Activated naive CD8-positive, alpha-beta T cell treated with anti-CD3 and anti-CD28 coated beads, Interleukin-2, amount 50 U/mL, for 16 hours (primary cell): ENCODE data around the gene ADGRA1.
"Not testable (repeated sequence)": the region's sequence is repeated elsewhere in the genome, so short reads cannot be mapped to it uniquely, and the experiment has no call there.

Source experiments
- DNase-seq: peaks from one replicate; pipeline ENCODE4 v3.0.0-alpha.2; 2020; ENCODE audit warnings: low read depth, low spot score

ADGRA1 gene

GRCh38 chr10:133087679-133088178 lies at the start of gene ADGRA1:
Gene ADGRA1, plus strand, starts transcription at chr10:133087924. Its CDS starts 986 bp downstream, at chr10:133088910.
- no peak for DNase-seq

GRCh38 chr10:133038036-133038823 lies 49.5 kb upstream of the ADGRA1 start:
- no peak for DNase-seq

DNA sequence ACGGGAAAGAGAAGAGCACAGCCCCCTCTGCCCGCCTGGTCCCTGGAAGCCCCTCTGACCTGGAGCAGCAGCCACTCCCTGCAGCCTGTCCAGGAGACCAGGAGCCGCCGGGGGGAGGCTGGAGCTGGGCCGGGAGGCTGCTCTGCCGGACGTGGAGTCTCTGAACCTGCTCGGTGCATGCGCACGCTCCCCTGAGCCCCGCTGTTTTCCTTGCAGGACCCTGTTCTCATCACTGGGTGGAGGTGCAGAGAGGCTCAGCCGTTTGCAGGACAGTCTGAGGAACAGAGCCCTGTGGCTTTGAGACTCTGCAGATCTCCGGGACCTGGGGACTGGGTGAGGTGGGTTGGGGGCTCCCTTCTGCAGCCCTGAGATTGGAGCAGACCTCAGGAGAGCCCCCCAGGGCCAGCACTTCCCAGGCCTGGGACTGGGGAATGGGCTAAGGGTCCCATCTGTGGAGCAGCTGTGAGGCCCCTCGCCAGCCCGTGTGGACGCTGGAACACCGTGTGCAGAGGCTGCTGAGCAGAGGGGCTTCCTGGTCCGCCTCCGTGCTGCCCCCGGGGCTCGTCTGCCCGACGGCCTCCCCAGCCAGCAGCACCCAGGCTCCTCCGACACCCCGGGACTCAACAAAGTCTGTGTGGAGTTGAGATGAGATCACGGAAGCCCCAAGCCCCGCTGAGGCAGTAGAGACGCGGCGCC lies 48.5 kb upstream of the ADGRA1 start:
- DNase-seq, result no peak

DNA sequence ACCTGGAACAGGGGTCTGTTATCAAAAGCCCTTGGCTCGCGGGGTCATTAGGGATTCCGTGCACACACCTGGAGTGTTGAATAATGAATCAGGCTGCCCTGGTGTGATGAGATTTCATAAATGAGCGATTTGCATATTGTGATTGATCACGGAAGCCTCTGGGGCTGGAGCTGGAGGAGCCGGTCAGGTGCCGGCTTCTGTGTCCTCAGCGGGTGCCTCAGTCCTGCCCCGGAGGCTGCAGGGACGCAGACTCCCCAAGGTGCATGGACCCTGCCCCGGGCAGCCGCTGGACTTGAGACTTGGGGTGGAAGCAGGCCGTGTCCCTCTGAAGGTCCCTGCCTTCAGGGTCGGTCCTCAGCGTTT lies 47.9 kb upstream of the ADGRA1 start:
- no peak for DNase-seq

- DNase-seq, result no peak
These were observed 47.5 kb upstream of the ADGRA1 start for GRCh38 chr10:133040198-133040597.

DNA sequence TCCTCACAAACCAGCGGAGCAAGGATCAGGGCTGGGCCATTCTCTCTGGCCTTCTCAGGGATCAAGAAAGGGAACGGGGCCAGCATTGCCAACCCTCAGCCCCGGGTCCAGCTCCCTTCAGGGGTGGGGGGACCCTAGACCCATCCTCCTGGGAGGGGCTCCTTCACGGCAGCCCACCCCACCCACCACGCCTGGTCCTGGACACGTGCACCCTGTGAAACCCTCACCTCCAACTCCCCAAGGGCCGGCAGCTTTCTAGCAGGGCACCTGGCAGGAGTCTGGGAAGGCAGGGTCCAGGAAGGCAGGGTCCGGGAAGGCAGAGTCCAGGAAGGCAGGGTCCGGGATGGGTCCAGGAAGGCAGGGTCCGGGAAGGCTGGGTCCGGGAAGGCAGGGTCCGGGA lies 46.6 kb upstream of the ADGRA1 start:
- no peak for DNase-seq

- DNase-seq, result no peak
These were observed 45.7 kb upstream of the ADGRA1 start for GRCh38 chr10:133042061-133042460.

GRCh38 chr10:133042816-133043215 lies 44.9 kb upstream of the ADGRA1 start:
- DNase-seq, result no peak

GRCh38 chr10:133043541-133044225 lies 44.0 kb upstream of the ADGRA1 start:
- DNase-seq, result no peak

GRCh38 chr10:133044401-133044811 lies 43.3 kb upstream of the ADGRA1 start:
- DNase-seq, result no peak

DNA sequence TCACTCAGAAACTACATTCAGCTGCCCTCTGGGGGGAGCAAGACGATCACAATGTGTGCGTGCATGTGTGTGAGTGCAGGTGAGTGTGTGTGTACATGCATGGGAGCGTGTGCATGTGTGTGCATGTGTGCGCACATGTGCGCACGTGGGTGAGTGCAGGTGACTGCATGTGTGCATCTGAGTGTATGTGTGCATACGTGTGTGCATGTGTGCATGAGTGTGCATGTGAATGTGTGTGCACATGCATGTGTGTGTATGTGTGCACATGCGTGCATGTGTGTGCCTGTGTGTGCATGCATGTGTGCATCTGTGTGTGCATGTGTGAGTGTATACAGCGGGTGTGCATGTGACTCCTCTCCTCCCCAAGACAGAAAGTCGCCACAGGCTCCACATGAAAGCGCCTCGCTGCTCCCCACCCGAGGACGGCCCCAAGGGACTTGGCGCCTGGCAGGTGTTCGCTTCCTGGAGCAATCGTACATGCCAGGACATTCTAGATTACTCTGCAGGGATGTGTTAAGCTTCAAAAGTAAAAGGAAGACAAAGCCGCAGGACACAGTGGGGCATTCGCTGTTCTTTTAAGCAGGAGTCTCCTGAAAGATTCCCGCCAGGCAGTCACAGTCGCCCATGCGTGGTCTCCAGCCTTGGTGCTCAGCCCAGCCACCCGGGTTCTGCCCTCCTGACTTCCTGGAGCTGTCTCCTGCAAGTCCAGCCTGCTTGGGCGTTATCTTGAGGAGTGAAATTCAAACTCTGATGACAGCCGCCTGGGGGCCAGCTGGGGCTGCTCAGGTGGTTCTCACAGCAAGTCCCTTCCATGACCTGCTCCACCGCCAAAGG lies 42.0 kb upstream of the ADGRA1 start:
- DNase-seq, result no peak

GRCh38 chr10:133046390-133046765 lies 41.3 kb upstream of the ADGRA1 start:
- no peak for DNase-seq

DNA sequence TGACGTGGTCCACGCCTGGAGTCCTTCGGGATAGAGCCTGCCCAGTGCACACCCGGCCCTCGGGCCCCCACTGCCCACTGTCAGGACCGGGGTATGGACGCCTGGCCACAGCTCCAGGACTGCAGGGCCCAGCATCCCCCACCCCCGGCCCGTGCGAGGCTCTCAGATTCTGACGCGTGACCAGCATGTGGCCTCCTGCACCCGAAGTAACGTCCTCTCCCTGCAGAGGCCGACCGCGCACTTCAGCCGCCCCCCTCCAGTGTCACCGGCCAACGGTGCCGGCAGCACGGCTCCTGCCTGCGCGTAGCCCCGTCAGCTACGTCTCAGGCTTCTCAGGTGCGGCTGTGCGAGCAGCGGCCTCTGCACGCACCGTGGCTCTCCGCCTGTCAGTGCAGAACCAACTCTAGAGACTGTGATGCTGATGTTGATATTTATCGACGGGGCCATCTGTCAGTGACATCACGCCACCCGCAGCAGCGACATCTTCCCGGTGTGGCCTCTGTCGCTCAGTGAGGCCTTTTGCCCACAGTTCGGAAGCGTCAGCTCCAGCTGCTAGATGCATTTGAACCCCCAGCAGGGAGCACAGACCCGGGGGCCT lies 40.1 kb upstream of the ADGRA1 start:
- DNase-seq, result no peak

DNA sequence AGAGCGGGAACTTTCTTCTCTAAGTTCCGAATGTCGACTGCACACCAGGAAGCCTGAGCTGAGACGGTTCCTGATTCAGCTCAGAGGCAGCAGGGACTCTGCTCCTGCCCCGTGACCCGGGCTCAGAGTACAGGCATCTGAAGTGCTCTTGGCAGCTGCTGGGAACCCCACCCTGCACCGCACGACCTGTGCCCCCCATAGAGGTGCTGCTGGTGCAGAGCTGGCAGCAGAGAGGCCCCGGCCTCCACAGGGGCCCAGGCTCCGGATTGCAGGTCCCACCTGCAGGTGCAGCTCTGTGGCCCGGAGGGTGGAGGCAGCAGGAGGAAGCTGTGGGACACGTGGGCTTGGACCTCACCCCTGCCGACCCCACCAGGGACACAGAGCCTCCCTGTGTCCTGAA lies 39.5 kb upstream of the ADGRA1 start:
- no peak for DNase-seq

- DNase-seq, result no peak
These were observed 38.8 kb upstream of the ADGRA1 start for GRCh38 chr10:133048926-133049325.

DNA sequence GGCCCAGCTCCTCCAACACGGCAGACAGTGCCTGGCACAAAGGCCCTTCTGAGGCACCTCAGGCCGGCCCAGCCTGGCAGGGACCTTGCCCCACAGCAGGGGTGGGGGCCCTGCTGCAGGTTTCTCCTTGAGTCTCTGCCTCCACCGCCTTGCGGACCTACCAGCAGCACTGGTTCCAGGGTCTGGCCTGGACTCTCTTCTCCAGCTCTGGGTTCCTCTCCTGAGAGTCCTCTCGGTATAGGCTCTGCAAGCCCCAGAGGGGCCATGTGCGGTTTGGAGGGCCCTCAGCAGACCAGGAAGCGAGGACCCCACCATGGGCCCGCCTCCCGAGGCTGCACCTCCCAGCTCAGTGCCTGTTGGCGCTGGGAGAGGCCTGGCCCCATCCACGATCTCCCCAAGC lies 38.1 kb upstream of the ADGRA1 start:
- no peak for DNase-seq

DNA sequence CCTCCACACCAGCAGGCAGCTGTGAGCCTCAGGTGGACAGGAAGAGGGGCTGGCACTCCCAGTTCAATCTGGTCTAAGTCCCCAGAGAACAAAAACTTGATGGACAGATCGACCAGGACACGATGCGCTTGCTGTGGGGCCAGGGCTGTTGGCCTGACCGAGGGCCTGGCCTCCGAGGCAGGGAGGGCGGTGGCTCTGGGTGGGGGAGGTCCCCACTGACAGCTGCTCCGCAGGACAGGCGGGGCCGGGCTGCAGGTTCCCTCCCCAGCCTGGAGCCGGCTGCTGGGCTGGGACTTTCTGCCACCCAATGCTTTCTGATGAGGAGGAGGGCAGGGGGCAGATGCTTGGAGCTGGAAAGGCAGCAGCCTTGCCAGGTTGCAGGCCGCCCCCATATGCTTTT lies 37.4 kb upstream of the ADGRA1 start:
- no peak for DNase-seq

- DNase-seq, result no peak
These were observed 35.6 kb upstream of the ADGRA1 start for GRCh38 chr10:133052076-133052475.

DNA sequence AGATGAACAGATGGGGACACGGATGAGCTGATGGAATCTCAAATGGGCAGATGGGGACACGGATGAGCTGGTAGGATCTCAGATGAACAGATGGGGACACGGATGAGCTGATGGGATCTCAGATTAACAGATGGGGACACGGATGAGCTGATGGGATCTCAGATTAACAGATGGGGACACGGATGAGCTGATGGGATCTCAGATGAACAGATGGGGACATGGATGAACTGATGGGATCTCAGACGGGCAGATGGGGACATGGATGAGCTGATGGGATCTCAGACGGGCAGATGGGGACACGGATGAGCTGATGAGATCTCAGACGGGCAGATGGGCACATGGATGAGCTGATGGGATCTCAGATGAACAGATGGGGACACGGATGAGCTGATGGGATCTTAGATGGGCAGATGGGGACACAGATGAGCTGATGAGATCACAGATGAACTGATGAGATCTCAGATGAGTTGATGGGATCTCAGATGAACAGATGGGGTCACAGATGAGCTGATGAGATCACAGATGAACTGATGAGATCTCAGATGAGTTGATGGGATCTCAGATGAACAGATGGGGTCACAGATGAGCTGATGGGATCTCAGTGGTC lies 34.1 kb upstream of the ADGRA1 start:
- DNase-seq, result not testable (repeated sequence)

GRCh38 chr10:133055470-133055869 lies 32.3 kb upstream of the ADGRA1 start:
- DNase-seq, result no peak

GRCh38 chr10:133056001-133056400 lies 31.7 kb upstream of the ADGRA1 start:
- DNase-seq, result no peak
